ENCODE measurements around the gene DUSP6.

The DUSP6 gene

GRCh38 chr12:89307474-89308253, 44.6 kb downstream of the DUSP6 start:
- in situ Hi-C loops (cut with MboI; ENCODE audit: low sequenced_read_pairs) = no loop called here

GRCh38 chr12:89306827-89307473, 45.4 kb downstream of the DUSP6 start:
- in situ Hi-C loops (cut with MboI; ENCODE audit: low sequenced_read_pairs) = no loop called here

- in situ Hi-C loops (cut with MboI; ENCODE audit: low sequenced_read_pairs) = no loop called here
These were observed 46.9 kb downstream of the DUSP6 start for GRCh38 chr12:89305373-89305772.

GRCh38 chr12:89299931-89300330, 52.4 kb downstream of the DUSP6 start:
- in situ Hi-C loops (cut with MboI; ENCODE audit: low sequenced_read_pairs) = no loop called here

GRCh38 chr12:89299417-89299816, 52.9 kb downstream of the DUSP6 start:
- in situ Hi-C loops (cut with MboI; ENCODE audit: low sequenced_read_pairs) = no loop called here

Measured in HL-60/S4 treated with retinoic acid at 250 ng/mL for 4 days and 3 days (cell line).